PC-3 (cell line): Measurements from ENCODE around the gene GRIN3B. TPM values are rescaled to one million over a fixed set of nuclear protein-coding genes. Genes with fewer than 3 reads are reported as not detected.

Experiments used
- ATAC-seq: fragments of 200-7000 bp; cut with Tn5 transposase; 2 replicates; pipeline ENCODE4 v1.9.1; 2020; ENCODE audit warnings: mild to moderate bottlenecking, moderate library complexity
- BruUV-seq: library from RNA; stranded (reverse); fragments of 400-500 nt; replicated peaks from 2 replicates; lab custom pipeline; 2021; lab: Mats Ljungman, UMichigan
- CTCF ChIA-PET: fragments of 300-600 bp; sonication (Branson Sonifier 250); formaldehyde crosslinking; loops from one replicate; lab custom pipeline; 2022; ENCODE audit warnings: antibody characterized with exemption; lab: Charles Lee
- POLR2A ChIA-PET: fragments of 300-600 bp; sonication (Branson Sonifier 250); formaldehyde crosslinking; loops from one replicate; lab custom pipeline; 2022; ENCODE audit warnings: antibody characterized with exemption; ENCODE audit not compliant: unreplicated experiment; lab: Charles Lee
- DNase-seq: peaks from one replicate; pipeline ENCODE4 v3.0.0-alpha.2; 2015
- H2AFZ ChIP-seq: fragments of 300-600 bp; sonication (generic); 2 replicates; pipeline ENCODE4 v1.6.0; 2016; ENCODE audit warnings: antibody characterized with exemption, low read length
- H3F3A ChIP-seq: fragments of 300-600 bp; sonication (generic); one replicate; pipeline ENCODE4 v1.6.0; 2017; ENCODE audit warnings: antibody characterized with exemption, low read length, control low read depth, mild to moderate bottlenecking; ENCODE audit not compliant: unreplicated experiment
- H3K27ac ChIP-seq: fragments of 300-600 bp; sonication (generic); 2 replicates; pipeline ENCODE4 v1.5.1; 2016; ENCODE audit warnings: mild to moderate bottlenecking, low read length
- H3K27me3 ChIP-seq: fragments of 300-600 bp; sonication (generic); 2 replicates; pipeline ENCODE4 v1.6.1; 2016; ENCODE audit warnings: low read length, mixed read lengths
- H3K36me3 ChIP-seq: fragments of 300-600 bp; sonication (generic); 2 replicates; pipeline ENCODE4 v1.6.1; 2016; ENCODE audit warnings: low read depth, mixed run types, low read length, mixed read lengths
- H3K4me1 ChIP-seq: fragments of 300-600 bp; sonication (generic); 2 replicates; pipeline ENCODE4 v1.5.1; 2016; ENCODE audit warnings: low read length; ENCODE audit not compliant: insufficient read depth
- H3K4me2 ChIP-seq: fragments of 300-600 bp; sonication (generic); 2 replicates; pipeline ENCODE4 v1.6.0; 2016; ENCODE audit warnings: low read length
- H3K4me3 ChIP-seq: fragments of 300-600 bp; sonication (generic); 2 replicates; pipeline ENCODE4 v1.5.1; 2016; ENCODE audit warnings: mild to moderate bottlenecking, low read length, mixed read lengths
- H3K79me2 ChIP-seq: fragments of 300-600 bp; sonication (generic); 2 replicates; pipeline ENCODE4 v1.6.1; 2017; ENCODE audit warnings: low read length, mixed read lengths
- H3K9ac ChIP-seq: fragments of 300-600 bp; sonication (generic); 2 replicates; pipeline ENCODE4 v1.6.0; 2016; ENCODE audit warnings: mild to moderate bottlenecking, low read length
- H3K9me2 ChIP-seq: fragments of 300-600 bp; sonication (generic); replicated peaks from 2 replicates; pipeline ENCODE4 v1.6.1; 2016; ENCODE audit warnings: mixed run types, low read length, mixed read lengths
- H3K9me3 ChIP-seq: fragments of 300-600 bp; sonication (generic); 2 replicates; pipeline ENCODE4 v1.6.1; 2016; ENCODE audit warnings: low read length, mixed read lengths
- H4K20me1 ChIP-seq: fragments of 300-600 bp; sonication (generic); 2 replicates; pipeline ENCODE4 v1.6.1; 2016; ENCODE audit warnings: low read length, mixed read lengths
- EZH2 ChIP-seq: fragments of 300-600 bp; sonication (generic); IDR thresholded peaks from one replicate; pipeline ENCODE4 v1.6.1; 2017; ENCODE audit warnings: antibody characterized with exemption, mild to moderate bottlenecking, low read length; ENCODE audit not compliant: unreplicated experiment
- EZH2phosphoT487 ChIP-seq: fragments of 300-600 bp; sonication (generic); IDR thresholded peaks from 2 replicates; pipeline ENCODE4 v1.6.1; 2018; ENCODE audit warnings: mild to moderate bottlenecking, antibody characterized with exemption, low read length, borderline replicate concordance
- intact Hi-C: fragments of 100-400 bp; cut with micrococcal nuclease; formaldehyde crosslinking; loops from 2 replicates; pipeline ENCODE4 v1.9.0; 2023
- total RNA-seq: library from RNA; depleted of rRNA; stranded (reverse); fragments of >200 nt; gene quantifications from 2 replicates; pipeline ENCODE4 v1.2.3, GENCODE V29; 2014
- TF ChIP-seq, protein P1 (sequence below): fragments of 300-600 bp; sonication (generic); conservative IDR thresholded peaks from 2 replicates; pipeline ENCODE4 v1.5.1; 2017; ENCODE audit warnings: antibody characterized with exemption, low read depth, mild to moderate bottlenecking, low read length

The GRIN3B gene
- total RNA-seq, 1 experiment from 2014 or later, result 0.69 TPM

DNA sequence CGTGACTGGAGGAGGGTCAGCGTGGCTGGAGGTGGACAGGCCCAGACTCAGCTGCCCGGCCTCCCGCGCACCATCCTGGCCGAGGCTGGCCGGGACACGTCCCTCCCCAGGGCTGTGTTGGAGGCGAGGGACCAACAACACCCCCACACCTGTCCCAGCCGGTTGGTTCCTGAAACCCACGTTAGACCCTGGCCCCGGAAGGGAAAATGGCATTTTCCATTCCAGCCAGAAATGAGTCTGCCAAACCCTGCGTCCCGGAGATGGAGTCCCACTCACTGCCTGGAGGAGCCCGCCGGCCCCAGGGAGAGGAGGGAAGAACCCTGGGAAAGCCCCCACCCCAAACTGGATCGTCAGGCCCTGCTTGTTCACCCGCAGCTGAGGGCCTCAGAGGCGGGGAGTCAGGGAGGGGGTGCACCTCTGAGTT lies 20.9 kb upstream of the GRIN3B start:
- Histone ChIP-seq H3K4me1 (peaks cover 8% of the 10 kb centered on the region), H2AFZ (no peak overlapping the region), H3K36me3 (no peaks in the 10 kb centered on the region), H3K79me2 (peaks cover 2% of the 10 kb centered on the region), H3K4me2 (no peak overlapping the region), H3K9me2 (no peaks in the 10 kb centered on the region), H3K9me3 (no peaks in the 10 kb centered on the region), H3K27me3 (no peaks in the 10 kb centered on the region), H3F3A (no peaks in the 10 kb centered on the region), H4K20me1 (no peaks in the 10 kb centered on the region), H3K27ac (no peak overlapping the region), H3K4me3 (no peak overlapping the region), H3K9ac (no peak overlapping the region)
- no peak for ATAC-seq
- TF ChIP-seq EZH2, result no peak
- TF ChIP-seq, protein P1, sequence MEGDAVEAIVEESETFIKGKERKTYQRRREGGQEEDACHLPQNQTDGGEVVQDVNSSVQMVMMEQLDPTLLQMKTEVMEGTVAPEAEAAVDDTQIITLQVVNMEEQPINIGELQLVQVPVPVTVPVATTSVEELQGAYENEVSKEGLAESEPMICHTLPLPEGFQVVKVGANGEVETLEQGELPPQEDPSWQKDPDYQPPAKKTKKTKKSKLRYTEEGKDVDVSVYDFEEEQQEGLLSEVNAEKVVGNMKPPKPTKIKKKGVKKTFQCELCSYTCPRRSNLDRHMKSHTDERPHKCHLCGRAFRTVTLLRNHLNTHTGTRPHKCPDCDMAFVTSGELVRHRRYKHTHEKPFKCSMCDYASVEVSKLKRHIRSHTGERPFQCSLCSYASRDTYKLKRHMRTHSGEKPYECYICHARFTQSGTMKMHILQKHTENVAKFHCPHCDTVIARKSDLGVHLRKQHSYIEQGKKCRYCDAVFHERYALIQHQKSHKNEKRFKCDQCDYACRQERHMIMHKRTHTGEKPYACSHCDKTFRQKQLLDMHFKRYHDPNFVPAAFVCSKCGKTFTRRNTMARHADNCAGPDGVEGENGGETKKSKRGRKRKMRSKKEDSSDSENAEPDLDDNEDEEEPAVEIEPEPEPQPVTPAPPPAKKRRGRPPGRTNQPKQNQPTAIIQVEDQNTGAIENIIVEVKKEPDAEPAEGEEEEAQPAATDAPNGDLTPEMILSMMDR, result no peak
- TF ChIP-seq EZH2phosphoT487, result no peak
- intact Hi-C loops, result no loop called here
- no peak for DNase-seq
- POLR2A ChIA-PET, result no interaction called here
- no TSS peak for BruUV-seq
- CTCF ChIA-PET, result no interaction called here

- Histone ChIP-seq H3K36me3 (no peaks in the 10 kb centered on the region), H3K9me3 (no peaks in the 10 kb centered on the region), H3K4me1 (peaks cover 8% of the 10 kb centered on the region), H3F3A (no peaks in the 10 kb centered on the region), H2AFZ (no peak overlapping the region), H3K4me3 (no peak overlapping the region), H3K27me3 (no peaks in the 10 kb centered on the region), H3K9me2 (no peaks in the 10 kb centered on the region), H3K79me2 (peaks cover 12% of the 10 kb centered on the region), H4K20me1 (no peaks in the 10 kb centered on the region), H3K9ac (no peak overlapping the region), H3K4me2 (no peak overlapping the region), H3K27ac (no peak overlapping the region)
- DNase-seq (no peak), ATAC-seq (no peak)
- CTCF ChIA-PET, result no interaction called here
- POLR2A ChIA-PET, result no interaction called here
- intact Hi-C loops, result no loop called here
- TF ChIP-seq, protein P1, result no peak
- TF ChIP-seq EZH2, result no peak
- TF ChIP-seq EZH2phosphoT487, result no peak
- BruUV-seq, result no TSS peak
Observed at GRCh38 chr19:980133-980998, 19.9 kb upstream of the GRIN3B start.
